Activated CD8-positive, alpha-beta T cell treated with anti-CD3 and anti-CD28 coated beads, Interleukin-2, amount 10 ng/mL, durations not matched to agents 7 days and 5 days (primary cell): ENCODE measurements around the gene VWA7. TPM values are rescaled to one million over a fixed set of nuclear protein-coding genes. Genes with fewer than 3 reads are reported as not detected.

Source experiments
- ATAC-seq: fragments of 150-1000 bp; cut with Tn5 transposase; one replicate; pipeline ENCODE4 v1.10.0; 2021; ENCODE audit warnings: moderate library complexity
- CTCF ChIA-PET: fragments of 350-600 bp; sonication (Branson Sonifier 250); formaldehyde crosslinking; loops from one replicate; lab custom pipeline; 2021; ENCODE audit warnings: antibody characterized with exemption; lab: Charles Lee
- POLR2A ChIA-PET: fragments of 350-600 bp; sonication (Branson Sonifier 250); formaldehyde crosslinking; loops from one replicate; lab custom pipeline; 2021; ENCODE audit warnings: antibody characterized with exemption; lab: Charles Lee
- DNase-seq: peaks from one replicate; pipeline ENCODE4 v3.0.0-alpha.2; 2020
- H3K27ac Mint-ChIP-seq: one replicate; pipeline ENCODE4 v1.8.0; 2021; ENCODE audit warnings: mild to moderate bottlenecking, mixed read lengths
- H3K27me3 Mint-ChIP-seq: one replicate; pipeline ENCODE4 v1.8.0; 2021; ENCODE audit warnings: low read depth, mixed read lengths
- H3K36me3 Mint-ChIP-seq: one replicate; pipeline ENCODE4 v1.8.0; 2021; ENCODE audit warnings: low read depth, mixed read lengths
- H3K4me1 Mint-ChIP-seq: one replicate; pipeline ENCODE4 v1.8.0; 2021; ENCODE audit warnings: low read depth, mixed read lengths
- H3K4me3 Mint-ChIP-seq: one replicate; pipeline ENCODE4 v1.8.0; 2021; ENCODE audit warnings: mild to moderate bottlenecking, mixed read lengths
- H3K9me3 Mint-ChIP-seq: one replicate; pipeline ENCODE4 v1.8.0; 2022; ENCODE audit warnings: mixed read lengths; ENCODE audit not compliant: insufficient read depth
- total RNA-seq, 2 experiments: library from RNA; stranded (reverse); gene quantifications; one replicate each; pipeline ENCODE4 v1.2.3, GENCODE V29; 2021

Gene VWA7
- total RNA-seq, 2 experiments from 2014 or later = 6.4 to 6.6 TPM

DNA sequence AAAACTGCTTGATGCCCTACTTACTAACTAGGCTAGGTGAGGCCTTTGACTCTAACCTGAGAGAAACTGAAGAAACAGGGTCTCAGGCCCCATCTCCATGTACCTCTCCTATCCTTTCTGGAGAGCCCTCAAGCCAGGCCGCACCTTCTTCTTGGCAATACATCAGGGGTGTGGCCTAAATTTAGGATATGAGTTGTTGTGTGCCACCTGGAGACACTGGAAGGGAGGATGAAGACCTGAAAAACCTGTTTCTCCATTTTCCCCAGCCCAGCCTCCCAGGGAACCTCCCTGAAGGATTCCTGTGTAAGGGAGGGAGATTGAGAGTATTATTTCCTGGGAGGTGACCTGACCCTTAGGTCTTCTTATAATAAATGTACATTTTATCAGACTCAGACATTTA lies 58.9 kb downstream of the VWA7 start:
- CTCF ChIA-PET = no interaction called here

GRCh38 chr6:31717499-31718222 lies 59.5 kb downstream of the VWA7 start:
- Mint-ChIP-seq H3K27ac (no peak overlapping the region), H3K27me3 (peaks cover 18% of the 10 kb centered on the region), H3K9me3 (no peaks in the 10 kb centered on the region), H3K4me1 (peaks cover 6% of the 10 kb centered on the region), H3K4me3 (no peak overlapping the region), H3K36me3 (no peaks in the 10 kb centered on the region)
- POLR2A ChIA-PET = interaction anchor here (0.6 kb wide), 1 partner anchor 8 kb away, joined by 4 read pairs; no protein-coding TSS in a partner anchor
- DNase-seq (no peak), ATAC-seq (no peak)
- CTCF ChIA-PET = no interaction called here

More for the DNA sequence above, 58.9 kb downstream of the VWA7 start:
- Mint-ChIP-seq H3K27ac (no peak overlapping the region), H3K27me3 (peaks cover 14% of the 10 kb centered on the region), H3K36me3 (no peaks in the 10 kb centered on the region), H3K9me3 (no peaks in the 10 kb centered on the region), H3K4me3 (no peak overlapping the region), H3K4me1 (peaks cover 11% of the 10 kb centered on the region)
- DNase-seq = no peak
- POLR2A ChIA-PET = no interaction called here
- no peak for ATAC-seq

Other genes with a start within 250 kb of the VWA7 start
- gene MCCD1, start 248.4 kb downstream of the VWA7 start, total RNA-seq = not detected
- gene DDX39B, start 235.3 kb downstream of the VWA7 start, total RNA-seq = 100 to 1,000 TPM; 477 to 488 TPM
- 1 to 10 TPM; 2.5 TPM for gene ATP6V1G2, start 230.7 kb downstream of the VWA7 start, total RNA-seq
- 10 to 100 TPM; 13.5 to 14.2 TPM for gene NFKBIL1, start 229.7 kb downstream of the VWA7 start, total RNA-seq
- gene LTA, start 205.0 kb downstream of the VWA7 start, total RNA-seq = 10 to 100 TPM; 19.4 to 24.6 TPM
- gene TNF, start 201.8 kb downstream of the VWA7 start, total RNA-seq = 10 to 100 TPM; 53.4 to 55.0 TPM
- gene LTB, start 194.9 kb downstream of the VWA7 start, total RNA-seq = 100 to 1,000 TPM; 613 to 618 TPM
- gene LST1, start 191.1 kb downstream of the VWA7 start, total RNA-seq = 100 to 1,000 TPM; 125 to 139 TPM
- 100 to 1,000 TPM; 107 to 115 TPM for gene NCR3, start 184.3 kb downstream of the VWA7 start, total RNA-seq
- gene AIF1, start 162.1 kb downstream of the VWA7 start, total RNA-seq = 100 to 1,000 TPM; 177 TPM
- 100 to 1,000 TPM; 260 to 279 TPM for gene PRRC2A, start 156.6 kb downstream of the VWA7 start, total RNA-seq
- 100 to 1,000 TPM; 259 to 267 TPM for gene BAG6, start 124.7 kb downstream of the VWA7 start, total RNA-seq
- gene APOM, start 121.4 kb downstream of the VWA7 start, total RNA-seq = 1 to 10 TPM; 3.2 to 5.1 TPM
- gene C6orf47, start 116.5 kb downstream of the VWA7 start, total RNA-seq = 10 to 100 TPM; 22.5 to 23.8 TPM
- gene GPANK1, start 112.3 kb downstream of the VWA7 start, total RNA-seq = 10 to 100 TPM; 29.0 to 34.7 TPM
- gene CSNK2B, start 111.2 kb downstream of the VWA7 start, total RNA-seq = 100 to 1,000 TPM; 233 to 250 TPM
- gene LY6G5B, start 107.4 kb downstream of the VWA7 start, total RNA-seq = 10 to 100 TPM; 22.6 to 23.2 TPM
- 1 to 10 TPM; 4.3 to 5.5 TPM for gene LY6G5C, start 96.3 kb downstream of the VWA7 start, total RNA-seq
- gene ABHD16A, start 74.0 kb downstream of the VWA7 start, total RNA-seq = 10 to 100 TPM; 52.1 to 55.4 TPM
- not detected for gene LY6G6F, start 70.5 kb downstream of the VWA7 start, total RNA-seq
- not detected for gene LY6G6D, start 62.0 kb downstream of the VWA7 start, total RNA-seq
- gene LY6G6C, start 55.6 kb downstream of the VWA7 start, total RNA-seq = under 1 TPM in 1 of 2 experiments, not detected in 1; 0.26 TPM
- gene MPIG6B, start 54.0 kb downstream of the VWA7 start, total RNA-seq = under 1 TPM; 0.71 to 0.91 TPM
- 10 to 100 TPM; 31.9 to 33.7 TPM for gene DDAH2, start 48.0 kb downstream of the VWA7 start, total RNA-seq
- gene CLIC1, start 40.8 kb downstream of the VWA7 start, total RNA-seq = 100 to 1,000 TPM; 617 to 651 TPM
- gene MSH5, start 37.3 kb downstream of the VWA7 start, total RNA-seq = 10 to 100 TPM; 64.8 to 73.6 TPM
- gene SAPCD1, start 14.7 kb downstream of the VWA7 start, total RNA-seq = 10 to 100 TPM; 14.3 to 15.4 TPM
- gene VARS1, start 18.4 kb upstream of the VWA7 start, total RNA-seq = 100 to 1,000 TPM; 114 to 115 TPM
- 100 to 1,000 TPM; 123 to 128 TPM for gene LSM2, start 29.6 kb upstream of the VWA7 start, total RNA-seq
- 1 to 10 TPM; 3.0 to 3.1 TPM for gene HSPA1L, start 38.0 kb upstream of the VWA7 start, total RNA-seq
- 10 to 100 TPM; 75.6 to 75.7 TPM for gene HSPA1A, start 38.2 kb upstream of the VWA7 start, total RNA-seq
- 10 to 100 TPM; 84.6 to 87.1 TPM for gene HSPA1B, start 50.4 kb upstream of the VWA7 start, total RNA-seq
- 10 to 100 TPM; 16.5 to 17.8 TPM for gene NEU1, start 85.5 kb upstream of the VWA7 start, total RNA-seq
- gene SLC44A4, start 101.7 kb upstream of the VWA7 start, total RNA-seq = under 1 TPM in 1 of 2 experiments, not detected in 1; 0.39 TPM
- 10 to 100 TPM; 70.1 to 72.3 TPM for gene EHMT2, start 120.4 kb upstream of the VWA7 start, total RNA-seq
- 1 to 10 TPM; 1.6 to 1.8 TPM for gene ZBTB12, start 124.8 kb upstream of the VWA7 start, total RNA-seq
- gene C2, start 150.4 kb upstream of the VWA7 start, total RNA-seq = under 1 TPM; 0.26 to 0.87 TPM
- under 1 TPM in 1 of 2 experiments, not detected in 1; 0.58 TPM for gene CFB, start 168.8 kb upstream of the VWA7 start, total RNA-seq
- gene NELFE, start 181.6 kb upstream of the VWA7 start, total RNA-seq = 10 to 100 TPM; 67.1 to 70.8 TPM
- gene SKIC2, start 181.8 kb upstream of the VWA7 start, total RNA-seq = 10 to 100 TPM; 73.2 to 73.4 TPM
- 10 to 100 TPM; 14.8 to 17.7 TPM for gene DXO, start 194.8 kb upstream of the VWA7 start, total RNA-seq
- gene C4A, start 204.7 kb upstream of the VWA7 start, total RNA-seq = 1 to 10 TPM; 3.6 to 5.1 TPM
- gene C4B, start 237.5 kb upstream of the VWA7 start, total RNA-seq = 1 to 10 TPM; 2.9 to 3.5 TPM